Right atrium auricular region (tissue), 2 donors: Measurements from ENCODE around the gene ZNF423. TPM values are rescaled to one million over a fixed set of nuclear protein-coding genes. Genes with fewer than 3 reads are reported as not detected.

ENCODE experiments used
- DNase-seq: peaks from one replicate; pipeline ENCODE4 v3.0.0-alpha.2; 2019; ENCODE audit warnings: low spot score
- H3K27ac ChIP-seq, 2 donors: fragments of 200-600 bp; sonication (generic); 1 replicate in 1 of 2; 2 replicates in 1 of 2; pipeline ENCODE4 v1.5.1; 2016 to 2019
- H3K27me3 ChIP-seq, 2 donors: fragments of 200-600 bp; sonication (generic); one replicate each; pipeline versions ENCODE4 v1.5.1 to v1.6.0; 2017 to 2019
- H3K36me3 ChIP-seq: fragments of 200-600 bp; sonication (generic); one replicate; pipeline ENCODE4 v1.5.1; 2016
- H3K4me1 ChIP-seq, 2 donors: fragments of 200-600 bp; sonication (generic); one replicate each; pipeline versions ENCODE4 v1.5.1 to v1.6.0; 2017 to 2019
- H3K4me3 ChIP-seq, 2 donors: fragments of 200-600 bp; sonication (generic); 1 replicate in 1 of 2; 2 replicates in 1 of 2; pipeline ENCODE4 v1.5.1; 2017 to 2019; ENCODE audit warnings: mild to moderate bottlenecking in 1 of 2, moderate library complexity in 1 of 2
- H3K9me3 ChIP-seq, 2 donors: fragments of 200-600 bp; sonication (generic); one replicate each; pipeline ENCODE4 v1.5.1; 2019
- CTCF ChIP-seq, 2 donors: fragments of 200-600 bp; sonication (generic); IDR thresholded peaks; one replicate each; pipeline ENCODE4 v1.5.1; 2019; ENCODE audit warnings: antibody characterized with exemption in 2 of 2
- total RNA-seq, 2 donors: library from RNA; depleted of rRNA; stranded (reverse); fragments of >200 nt; gene quantifications; one replicate each; pipeline ENCODE4 v1.1.0, GENCODE V29; 2016

ZNF423 gene
- total RNA-seq, 2 donors from 2014 or later = 8.5 to 10.7 TPM

GRCh38 chr16:49441366-49441780 lies 414.5 kb downstream of the ZNF423 start:
- Histone ChIP-seq H3K27ac (no peak overlapping the region), H3K4me1 (peaks cover 0 to 19% of the 10 kb centered on the region in 2 donors), H3K9me3 (no peaks in the 10 kb centered on the region), H3K36me3 (no peaks in the 10 kb centered on the region), H3K4me3 (no peak overlapping the region), H3K27me3 (no peaks in the 10 kb centered on the region)
- no peak for DNase-seq
- peak in 1 of 2 donors; percentile 34 for TF ChIP-seq CTCF (IDR thresholded peaks at IDR 0.05)

DNA sequence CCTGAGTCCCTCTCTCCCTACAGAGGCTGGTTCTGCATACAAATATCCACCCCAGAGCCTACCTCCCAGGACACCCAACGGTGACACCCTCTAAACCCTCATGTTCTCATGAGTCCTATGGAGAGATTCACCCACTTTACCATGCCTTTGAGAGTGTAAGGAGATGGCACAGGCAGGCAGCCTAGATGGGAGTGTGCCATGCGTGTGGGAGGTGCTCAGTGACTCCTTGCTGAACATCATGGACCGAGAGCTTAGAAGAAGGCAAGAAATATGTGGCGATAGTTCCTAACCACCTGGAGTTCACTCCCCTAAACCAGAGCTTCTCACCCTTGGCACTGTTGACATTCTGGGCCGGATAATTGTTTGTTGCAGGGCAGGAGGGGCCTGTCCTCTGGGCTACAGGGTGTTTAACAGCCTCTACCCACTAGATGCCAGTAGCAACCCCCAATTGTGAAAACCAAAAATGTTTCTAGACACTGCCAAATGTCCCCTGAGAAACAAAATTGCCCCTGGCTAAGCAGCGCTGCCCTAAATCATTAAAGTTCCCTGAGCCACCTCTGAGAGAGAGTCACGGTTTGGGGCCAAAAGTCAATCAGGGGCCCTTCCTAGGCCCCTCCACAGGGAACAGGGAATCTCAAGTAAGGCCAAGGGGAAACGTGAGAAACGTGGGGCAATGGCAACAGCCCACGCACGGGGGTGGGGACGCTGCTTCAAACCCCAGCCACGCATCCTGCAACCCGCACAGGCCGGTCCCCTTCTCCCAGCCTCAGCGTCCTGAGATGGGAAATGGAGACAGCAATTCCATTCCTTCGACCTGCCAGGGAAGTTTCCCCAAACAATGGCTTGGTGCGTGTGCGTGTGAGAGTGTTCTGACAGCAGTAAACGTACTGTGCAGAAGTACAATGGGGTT lies 415.5 kb downstream of the ZNF423 start:
- Histone ChIP-seq H3K36me3 (no peaks in the 10 kb centered on the region), H3K27me3 (no peaks in the 10 kb centered on the region), H3K27ac (no peak overlapping the region), H3K9me3 (no peaks in the 10 kb centered on the region), H3K4me1 (peaks cover 0 to 19% of the 10 kb centered on the region in 2 donors), H3K4me3 (no peak overlapping the region)
- no peak for DNase-seq
- no peak for TF ChIP-seq CTCF (IDR thresholded peaks at IDR 0.05)

- H3K4me1 ChIP-seq = peaks cover 0 to 19% of the 10 kb centered on the region in 2 donors
- H3K36me3 ChIP-seq = no peaks in the 10 kb centered on the region
- H3K4me3 ChIP-seq = no peak overlapping the region
- TF ChIP-seq CTCF (IDR thresholded peaks at IDR 0.05) = no peak
- no peak overlapping the region for H3K27ac ChIP-seq
- no peaks in the 10 kb centered on the region for H3K9me3 ChIP-seq
- DNase-seq = no peak
- no peaks in the 10 kb centered on the region for H3K27me3 ChIP-seq
Observed at GRCh38 chr16:49439676-49440075, 416.2 kb downstream of the ZNF423 start.

- DNase-seq = no peak
- Histone ChIP-seq H3K4me3 (no peak overlapping the region), H3K9me3 (no peaks in the 10 kb centered on the region), H3K4me1 (peaks cover 0 to 19% of the 10 kb centered on the region in 2 donors), H3K27me3 (no peaks in the 10 kb centered on the region), H3K36me3 (no peaks in the 10 kb centered on the region), H3K27ac (no peak overlapping the region)
- TF ChIP-seq CTCF (IDR thresholded peaks at IDR 0.05) = no peak
Observed at GRCh38 chr16:49439050-49439449, 416.9 kb downstream of the ZNF423 start.

Other genes with a start within 250 kb of the ZNF423 start
- 10 to 100 TPM; 11.6 to 13.3 TPM for gene CNEP1R1, start 169.1 kb upstream of the ZNF423 start, total RNA-seq
- gene HEATR3, start 209.9 kb upstream of the ZNF423 start, total RNA-seq = 10 to 100 TPM in 1 of 2 donors, 1 to 10 TPM in 1; 5.6 to 11.7 TPM